ENCODE measurements around the gene SH3RF1.

Gene SH3RF1

DNA sequence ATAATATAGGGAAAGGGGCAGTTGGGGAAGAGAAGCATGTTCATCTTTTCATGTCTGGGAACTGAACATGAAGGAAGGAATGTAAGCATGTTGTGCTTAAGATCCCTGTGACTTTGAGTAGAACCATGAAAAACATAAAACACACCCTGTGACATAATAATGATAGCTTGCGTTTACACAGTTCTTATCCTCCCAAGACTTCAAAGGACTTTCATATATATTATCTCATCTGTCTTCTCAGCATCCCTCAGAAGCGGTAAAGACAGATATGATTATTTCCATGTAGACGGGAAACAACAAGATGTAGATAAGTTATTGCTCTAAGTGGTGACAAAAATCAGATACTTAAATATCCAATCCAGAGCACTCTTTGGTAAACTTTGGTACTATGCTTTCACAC is 3.3 kb upstream of the SH3RF1 start:
- DNase-seq, result no peak

DNA sequence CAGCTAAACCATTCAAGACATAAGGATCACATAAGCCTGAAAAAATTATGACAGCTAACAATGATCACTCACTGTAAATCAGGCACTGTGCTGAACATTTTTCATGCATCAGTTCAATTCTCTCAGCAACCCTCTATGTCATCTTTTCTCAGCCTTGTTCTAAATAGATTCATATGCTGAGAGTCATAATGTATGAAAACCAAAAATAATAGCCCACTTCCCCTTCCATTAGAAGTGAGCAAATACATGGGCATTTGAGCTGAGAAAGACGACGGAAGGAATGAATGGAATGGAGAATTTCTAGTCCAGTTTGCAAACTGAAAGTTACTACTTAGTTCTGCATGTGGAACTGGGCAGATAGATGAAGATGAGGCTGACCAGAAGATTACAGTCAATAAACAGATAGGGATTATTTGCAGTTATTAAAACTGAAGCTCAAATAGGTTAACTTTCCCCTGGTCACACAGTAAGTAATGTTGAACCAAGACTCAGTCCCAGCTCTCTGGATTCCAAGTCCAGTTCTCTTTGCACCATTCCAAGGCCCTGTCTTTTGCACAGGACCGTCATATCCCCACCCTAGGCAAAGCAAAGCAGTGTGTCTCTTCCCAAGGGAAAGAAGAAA is 1.6 kb upstream of the SH3RF1 start:
- DNase-seq, result no peak

DNA sequence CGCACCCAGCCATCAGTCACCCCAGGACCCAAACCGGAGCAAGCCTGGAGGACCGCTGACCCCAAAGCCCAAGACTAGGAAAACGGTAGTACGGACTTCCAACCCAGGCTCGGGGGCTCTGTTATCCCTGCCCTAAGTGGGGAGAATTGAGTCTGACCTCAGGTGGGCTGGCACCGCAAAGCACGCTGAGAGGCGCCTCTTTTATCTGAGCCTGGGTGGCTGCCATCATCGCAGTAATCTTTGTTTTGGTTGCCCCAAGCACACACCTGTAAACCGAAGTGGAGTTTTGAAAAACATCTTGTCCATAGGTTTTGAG is 894 bp upstream of the SH3RF1 start:
- no peak for DNase-seq

DNA sequence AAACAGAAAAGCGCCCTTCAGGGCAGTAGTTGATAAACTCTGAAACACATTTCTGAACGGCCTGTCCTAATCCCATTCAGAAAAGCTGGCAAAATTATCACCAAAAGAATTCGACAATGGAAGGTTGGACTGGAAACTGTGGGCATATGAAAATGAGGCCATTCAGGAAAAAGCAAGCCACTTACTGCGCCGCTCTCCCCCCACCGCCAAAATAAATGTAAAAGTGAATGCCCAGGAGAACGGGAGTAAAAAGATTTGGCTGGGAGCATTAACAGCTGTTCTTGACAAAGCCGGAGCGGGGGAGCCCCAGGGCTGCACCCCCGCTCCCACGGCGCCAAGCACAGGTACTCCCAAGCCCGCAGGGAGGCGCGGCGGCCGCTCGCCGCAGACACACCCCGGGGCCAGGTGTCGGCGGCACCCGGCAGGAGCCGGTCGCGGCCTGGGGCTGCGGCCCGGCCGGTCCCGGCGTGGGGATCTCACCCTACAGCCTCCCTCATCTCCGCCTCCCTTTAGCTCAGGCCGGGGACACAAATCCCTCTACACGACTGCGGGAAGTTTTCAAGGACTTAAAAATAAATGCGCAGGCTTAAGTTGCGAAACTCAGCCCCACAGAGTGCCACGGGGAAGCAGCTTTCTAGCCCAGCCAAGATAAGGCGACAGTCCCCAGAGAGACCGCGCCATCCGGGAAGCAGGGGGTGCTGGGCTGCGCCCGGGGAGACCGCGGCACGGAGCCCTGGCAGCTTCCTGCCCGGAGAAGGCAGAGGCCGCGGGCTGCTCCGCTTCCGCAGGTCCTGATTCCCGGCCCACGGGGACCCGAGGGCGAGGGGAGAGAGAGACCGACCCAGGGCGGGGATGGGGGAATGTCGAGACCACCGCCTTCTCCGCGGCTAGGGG is 593 bp downstream of the SH3RF1 start:
- DNase-seq, result no peak

DNA sequence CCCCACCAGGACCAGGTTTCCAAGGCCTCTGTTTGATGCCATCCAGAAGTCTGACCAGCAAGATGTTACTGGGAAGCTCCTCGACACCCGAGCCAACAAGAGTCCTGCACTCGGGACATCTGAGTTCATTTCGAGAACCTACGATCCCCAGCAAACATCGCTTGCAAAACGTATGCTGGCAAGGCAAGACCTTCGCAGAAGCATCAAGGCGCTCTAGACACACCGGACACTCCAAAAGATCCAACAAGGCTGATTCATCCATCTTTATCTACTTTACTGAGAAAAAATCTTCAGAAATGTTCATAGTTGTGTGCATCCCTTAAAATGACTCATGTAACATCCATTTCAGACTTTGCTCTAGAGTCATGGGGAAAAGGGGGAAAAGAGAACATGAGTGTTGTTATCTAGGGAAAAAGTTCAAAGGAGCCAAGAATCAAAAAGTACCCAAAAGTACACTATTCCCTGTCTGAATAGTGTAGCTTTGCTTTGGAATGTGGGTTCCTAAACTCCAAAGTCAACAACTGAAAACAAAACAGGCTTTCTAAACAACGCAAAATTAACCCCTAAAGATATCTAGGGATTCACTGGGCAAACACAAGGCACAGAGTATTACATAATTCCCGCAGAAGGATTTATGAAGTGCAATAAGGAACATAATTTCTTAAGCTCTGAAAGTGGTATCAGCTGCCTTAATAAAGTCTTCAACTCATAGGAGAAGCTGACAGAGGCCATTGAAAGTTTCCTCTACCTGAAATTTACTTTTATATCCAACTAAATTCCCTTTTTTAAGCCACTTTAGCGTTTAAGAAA is 1.6 kb downstream of the SH3RF1 start:
- DNase-seq, result no peak

DNA sequence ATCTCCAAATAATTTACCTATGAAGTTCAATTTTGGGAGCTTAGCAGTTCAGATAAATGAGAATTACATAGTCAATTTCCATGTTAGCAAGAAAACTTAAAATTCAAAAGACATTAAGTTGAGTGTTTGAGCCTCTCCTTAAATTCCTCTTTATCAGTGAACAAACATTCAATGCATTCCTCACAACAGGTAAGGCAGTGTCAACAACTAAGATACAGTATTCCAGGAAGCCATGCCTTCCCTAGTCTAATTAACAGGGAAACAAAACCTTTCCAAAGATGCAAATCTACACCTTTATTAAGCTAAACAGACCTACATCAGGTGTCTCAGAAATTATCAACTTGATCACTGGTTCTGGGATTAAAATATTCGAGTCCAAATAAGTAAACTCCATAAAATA is 3.7 kb downstream of the SH3RF1 start:
- DNase-seq, result no peak

DNA sequence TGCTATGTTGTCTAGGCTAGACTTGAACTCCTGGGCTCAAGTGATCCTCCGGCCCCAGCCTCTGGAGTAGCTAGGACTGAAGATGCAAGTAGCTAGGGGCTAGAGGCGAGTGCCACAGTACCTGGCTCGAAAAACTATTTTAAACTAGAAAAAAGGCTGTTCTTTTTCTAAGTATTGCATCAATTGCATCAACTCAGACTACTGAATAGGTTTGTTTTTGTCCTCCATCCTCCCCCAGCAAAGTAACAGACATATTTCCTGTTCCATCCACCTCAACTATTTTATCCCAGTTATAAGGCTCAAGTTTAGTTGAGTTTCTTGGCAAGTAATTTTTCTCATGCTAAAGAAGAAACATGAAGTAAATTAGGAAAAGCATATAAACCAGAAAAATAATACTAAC is 4.1 kb downstream of the SH3RF1 start:
- DNase-seq, result no peak

DNA sequence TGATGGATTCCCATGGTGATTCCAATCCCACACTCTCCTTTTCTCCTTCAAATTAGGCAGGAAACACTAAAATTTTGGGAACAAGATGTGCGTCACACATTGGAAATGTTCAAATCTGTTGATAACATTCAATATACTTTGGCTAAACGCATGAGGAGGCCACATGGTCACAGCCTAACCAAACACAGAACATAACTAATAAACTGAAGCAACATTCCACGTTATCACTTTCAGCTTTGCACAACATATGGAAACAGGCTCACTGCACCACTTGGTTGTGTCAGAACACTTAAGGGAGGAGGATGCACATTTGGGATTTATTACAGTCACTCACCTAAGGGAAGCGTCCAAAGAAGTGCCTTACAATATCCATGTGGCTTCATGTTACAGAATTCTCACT is 4.7 kb downstream of the SH3RF1 start:
- no peak for DNase-seq

DNA sequence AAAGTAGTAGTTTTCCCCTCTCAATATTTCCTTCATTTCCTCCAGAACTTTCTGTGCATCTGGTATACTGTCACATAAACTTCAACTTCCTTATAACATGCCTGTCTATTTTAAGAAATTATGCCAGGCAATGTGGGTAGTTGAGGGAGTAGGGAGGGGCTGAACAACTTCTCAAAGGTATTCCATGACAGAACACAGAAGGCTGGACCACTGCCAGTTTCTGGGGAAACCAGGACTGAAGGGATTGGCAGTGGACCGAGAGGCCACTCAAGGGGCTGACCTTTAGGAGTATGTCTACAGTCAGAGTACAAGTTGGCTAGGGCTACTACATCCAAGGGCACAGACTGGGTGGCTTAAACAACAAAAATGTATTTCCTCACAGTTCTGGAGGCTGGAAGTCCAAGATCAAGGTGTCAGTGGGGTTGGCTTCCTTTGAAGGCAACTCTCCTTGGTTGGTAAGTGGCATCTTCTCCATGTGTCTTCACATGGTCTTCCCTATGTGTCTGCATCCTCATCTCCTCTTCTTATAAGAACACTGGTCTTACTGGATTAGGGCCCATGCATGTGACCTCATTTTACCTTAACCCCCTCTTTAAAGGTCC is 6.9 kb downstream of the SH3RF1 start:
- DNase-seq, result no peak

DNA sequence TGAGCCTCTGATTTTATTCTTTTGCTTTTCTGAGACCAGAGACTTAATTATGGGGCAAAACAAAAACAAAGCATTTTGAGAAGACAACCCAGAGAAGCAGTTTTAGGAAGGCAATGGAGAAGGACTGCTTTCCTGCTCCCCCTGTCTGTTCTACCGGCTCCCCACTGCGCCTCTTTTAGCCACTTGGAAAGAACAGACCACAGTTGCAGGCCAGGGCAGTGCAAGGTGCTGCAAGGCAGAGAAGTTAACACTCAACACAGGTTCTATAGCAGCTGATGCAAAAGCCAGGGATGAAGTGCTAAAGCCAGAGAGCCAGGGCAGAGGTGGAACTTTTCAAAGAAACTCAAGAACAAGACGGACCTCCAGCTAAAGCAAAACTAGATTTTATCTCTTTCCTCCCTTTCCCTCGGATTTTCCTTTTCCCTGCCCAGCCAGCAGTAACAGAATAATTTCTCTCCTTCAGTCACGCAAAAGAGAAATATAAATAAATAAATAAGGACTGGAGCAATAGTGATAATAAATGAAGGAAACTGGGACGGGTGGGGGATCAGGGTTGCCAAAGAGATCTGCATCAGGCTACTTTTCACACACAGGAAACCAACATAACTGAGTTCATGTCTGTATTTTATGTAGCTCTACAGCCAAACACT is 10.4 kb downstream of the SH3RF1 start:
- no peak for DNase-seq

DNA sequence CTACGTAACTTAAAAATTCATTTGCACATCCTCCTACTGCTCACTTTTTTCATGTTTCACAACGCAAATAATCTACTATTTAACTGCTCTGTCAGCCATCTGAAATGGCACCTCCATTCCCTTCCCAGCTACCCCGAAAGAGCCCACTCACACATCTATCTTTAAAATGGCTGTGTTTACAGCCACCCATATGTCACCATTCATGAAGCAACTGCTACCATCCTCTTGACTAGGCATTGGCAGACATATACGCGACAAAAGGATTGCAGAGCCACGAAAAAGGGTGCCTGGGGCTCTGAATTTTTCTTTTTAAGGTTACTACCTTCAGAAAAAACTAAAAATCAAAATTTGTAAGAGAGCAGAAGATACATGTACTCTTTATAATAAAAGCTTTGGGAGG is 11.5 kb downstream of the SH3RF1 start:
- DNase-seq, result no peak

DNA sequence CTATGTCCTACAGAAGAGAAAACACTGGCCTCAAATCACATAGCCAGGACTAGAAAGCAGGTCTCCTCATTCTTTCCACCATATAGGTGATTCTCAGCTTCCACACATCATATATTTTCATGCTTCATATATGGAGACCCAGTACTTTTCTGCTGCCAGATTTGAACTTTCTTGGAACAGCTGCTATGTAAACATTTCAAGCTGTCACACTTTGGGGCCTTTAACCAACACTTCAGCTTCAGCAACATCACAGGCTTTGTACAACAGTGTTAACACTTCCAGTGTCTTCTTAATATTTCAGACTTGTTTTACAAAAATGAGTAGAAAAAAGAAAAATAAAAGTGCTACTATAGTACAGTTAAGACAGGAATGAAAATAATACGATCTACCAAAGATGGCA is 12.6 kb downstream of the SH3RF1 start:
- no peak for DNase-seq

DNA sequence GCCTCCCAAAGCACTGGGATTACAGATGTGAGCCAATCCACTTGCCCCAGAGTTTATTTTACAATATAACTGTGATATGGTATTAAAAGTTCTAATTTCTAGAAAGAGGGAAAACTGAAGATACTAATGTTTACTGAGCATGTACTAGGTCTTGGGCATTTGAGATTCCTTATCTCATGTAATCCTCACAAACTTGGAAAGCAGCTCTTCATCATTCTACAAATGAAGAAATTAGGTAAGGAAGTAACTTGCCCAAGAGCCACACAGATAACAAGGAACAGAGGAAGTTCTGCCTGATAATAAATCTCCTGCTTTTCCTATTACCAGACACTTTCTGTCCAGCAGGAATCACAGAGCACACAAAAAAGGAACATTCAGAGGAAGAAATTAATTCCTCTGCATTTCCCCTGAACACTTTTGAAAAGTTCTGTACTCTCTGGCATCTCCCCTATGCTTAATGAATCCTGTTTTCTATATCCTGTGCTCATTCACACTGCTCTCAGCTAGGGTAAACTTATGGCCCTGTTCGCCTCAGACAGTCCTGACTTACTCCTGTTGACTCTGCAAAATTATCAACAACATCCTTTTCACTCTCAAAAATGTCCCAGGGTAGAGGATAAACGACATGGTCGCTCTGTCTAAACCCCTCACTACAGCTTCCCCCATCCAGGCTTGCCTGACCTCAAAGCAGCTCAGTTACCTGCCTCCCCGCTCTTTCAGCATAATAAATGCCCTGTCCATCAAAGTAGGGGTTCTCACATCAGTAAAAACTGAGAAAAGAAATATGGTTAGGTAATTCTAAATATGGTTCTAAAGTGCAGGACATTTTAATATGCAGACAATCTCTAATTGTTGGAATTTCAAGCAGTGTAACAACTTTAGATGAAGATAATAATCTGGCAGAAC is 13.6 kb downstream of the SH3RF1 start:
- no peak for DNase-seq

DNA sequence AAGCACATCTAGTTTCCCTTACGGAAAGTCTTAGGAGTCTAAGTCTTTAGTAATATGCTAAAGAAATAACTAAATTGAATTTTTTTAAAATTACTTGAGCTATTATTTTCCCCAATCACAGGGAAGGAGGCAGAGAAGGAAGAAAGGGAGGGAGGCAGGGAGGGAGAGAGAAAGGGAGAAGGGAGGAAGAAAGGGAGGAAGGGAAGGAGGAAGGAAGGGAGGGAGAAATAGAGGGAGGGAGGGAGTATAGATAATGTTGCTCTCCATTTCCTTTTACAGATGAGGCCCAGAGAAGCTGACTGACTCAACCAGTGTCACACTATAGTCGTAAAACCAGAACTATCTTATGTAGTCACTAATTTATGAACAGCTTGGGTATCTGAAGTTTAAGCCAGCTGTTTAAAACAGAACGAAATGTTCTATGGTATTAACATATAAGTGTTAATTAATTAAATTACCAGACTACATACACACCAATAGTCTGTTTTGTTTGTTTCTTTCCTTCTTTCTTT is 14.6 kb downstream of the SH3RF1 start:
- DNase-seq, result no peak

DNA sequence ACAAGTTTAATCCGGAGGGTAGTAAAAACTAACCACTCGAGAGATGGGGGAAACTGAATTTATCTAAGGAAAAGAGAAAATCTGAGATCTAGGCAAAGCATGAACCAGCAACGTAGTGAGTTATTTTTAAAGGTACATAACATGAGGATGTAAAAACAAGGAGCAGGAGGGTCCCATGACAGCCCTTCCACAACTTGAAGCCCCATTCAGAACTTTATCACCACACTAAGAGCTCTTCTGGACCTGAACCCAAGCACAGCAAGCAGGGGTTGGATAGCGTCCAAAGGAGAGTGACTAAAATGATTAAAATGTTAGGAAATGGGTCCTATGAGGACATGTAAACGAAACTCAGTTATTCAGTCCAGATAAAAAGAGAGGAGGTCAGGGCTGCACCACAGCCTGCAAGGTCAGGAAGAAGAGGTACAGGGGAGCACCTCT is 16.2 kb downstream of the SH3RF1 start:
- DNase-seq, result no peak

DNA sequence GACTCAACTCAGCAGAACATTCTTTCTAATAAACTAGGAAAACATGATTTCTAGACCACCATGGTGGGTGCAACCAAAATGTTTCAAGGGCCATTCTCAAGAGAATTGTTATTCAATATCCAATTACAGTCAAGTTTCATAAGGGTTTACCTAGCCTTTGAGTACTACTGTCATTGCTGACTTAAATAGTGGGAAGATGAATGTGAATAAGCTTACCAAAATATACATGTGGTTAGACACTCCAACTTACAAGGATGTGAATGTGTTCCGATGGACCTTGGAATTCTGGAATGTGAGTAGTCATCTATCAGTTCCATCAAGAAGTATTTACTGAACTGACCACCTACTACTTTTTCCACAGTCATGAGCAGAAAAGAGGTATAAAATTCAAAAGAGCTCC is 16.9 kb downstream of the SH3RF1 start:
- DNase-seq, result no peak

DNA sequence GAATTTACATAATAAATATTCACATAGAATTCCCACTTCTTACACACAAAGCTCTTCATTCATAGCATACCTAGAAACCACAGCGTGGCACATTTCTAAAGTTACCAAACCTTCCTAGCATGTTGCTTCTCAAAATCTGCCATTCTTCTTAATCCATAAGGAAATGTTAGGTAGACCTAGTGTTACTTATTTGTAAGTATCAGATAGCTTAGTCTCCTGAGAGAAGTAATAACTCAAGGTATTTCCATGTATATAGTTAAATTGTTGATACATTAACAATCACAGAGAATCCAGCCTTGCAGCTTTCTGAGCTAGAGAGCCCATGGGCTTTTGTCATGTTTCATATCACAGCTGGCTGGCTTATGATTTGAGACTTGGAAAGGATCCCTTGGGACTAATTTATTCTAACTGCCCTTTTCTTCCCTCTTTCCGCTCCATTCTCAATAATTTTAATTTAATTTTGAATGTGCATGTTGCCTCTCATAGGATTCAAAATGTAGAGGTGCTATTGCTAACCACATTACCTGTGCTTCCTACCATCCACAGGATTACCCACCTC is 17.6 kb downstream of the SH3RF1 start:
- no peak for DNase-seq

DNA sequence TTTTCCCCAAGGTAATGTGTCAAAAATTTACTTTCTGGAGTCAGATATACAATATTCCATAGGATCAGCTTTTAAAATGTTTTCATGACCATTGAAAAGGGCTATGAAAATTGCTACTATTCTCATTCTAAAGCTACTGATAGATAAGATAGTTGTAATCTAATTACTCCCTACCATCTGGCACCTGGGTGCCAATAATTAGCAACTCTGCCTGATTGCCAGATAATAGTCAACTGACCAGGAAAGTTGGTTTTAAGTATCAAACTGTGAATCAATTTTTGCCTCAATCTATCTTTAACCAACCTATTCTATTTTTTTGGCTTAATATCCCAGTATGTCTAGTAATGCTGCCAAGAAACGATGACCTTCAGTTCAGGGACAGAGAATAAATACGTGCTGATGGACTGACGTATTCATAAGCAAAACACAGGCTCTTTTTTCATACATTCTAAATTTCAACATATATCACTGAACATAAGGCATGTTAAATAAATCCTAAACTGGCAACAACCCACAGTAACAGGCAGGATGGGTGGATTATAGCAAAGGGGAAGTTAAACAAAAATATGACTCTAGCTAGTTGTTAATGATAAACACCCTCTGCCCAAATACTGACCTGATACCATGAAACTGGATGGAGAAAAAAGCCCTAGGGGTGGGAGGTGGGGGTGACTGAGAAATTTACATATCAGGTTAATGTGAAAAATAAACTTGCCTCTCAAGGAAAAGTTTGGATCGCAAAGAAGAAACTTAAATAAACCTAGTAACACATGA is 18.2 kb downstream of the SH3RF1 start:
- DNase-seq, result no peak

DNA sequence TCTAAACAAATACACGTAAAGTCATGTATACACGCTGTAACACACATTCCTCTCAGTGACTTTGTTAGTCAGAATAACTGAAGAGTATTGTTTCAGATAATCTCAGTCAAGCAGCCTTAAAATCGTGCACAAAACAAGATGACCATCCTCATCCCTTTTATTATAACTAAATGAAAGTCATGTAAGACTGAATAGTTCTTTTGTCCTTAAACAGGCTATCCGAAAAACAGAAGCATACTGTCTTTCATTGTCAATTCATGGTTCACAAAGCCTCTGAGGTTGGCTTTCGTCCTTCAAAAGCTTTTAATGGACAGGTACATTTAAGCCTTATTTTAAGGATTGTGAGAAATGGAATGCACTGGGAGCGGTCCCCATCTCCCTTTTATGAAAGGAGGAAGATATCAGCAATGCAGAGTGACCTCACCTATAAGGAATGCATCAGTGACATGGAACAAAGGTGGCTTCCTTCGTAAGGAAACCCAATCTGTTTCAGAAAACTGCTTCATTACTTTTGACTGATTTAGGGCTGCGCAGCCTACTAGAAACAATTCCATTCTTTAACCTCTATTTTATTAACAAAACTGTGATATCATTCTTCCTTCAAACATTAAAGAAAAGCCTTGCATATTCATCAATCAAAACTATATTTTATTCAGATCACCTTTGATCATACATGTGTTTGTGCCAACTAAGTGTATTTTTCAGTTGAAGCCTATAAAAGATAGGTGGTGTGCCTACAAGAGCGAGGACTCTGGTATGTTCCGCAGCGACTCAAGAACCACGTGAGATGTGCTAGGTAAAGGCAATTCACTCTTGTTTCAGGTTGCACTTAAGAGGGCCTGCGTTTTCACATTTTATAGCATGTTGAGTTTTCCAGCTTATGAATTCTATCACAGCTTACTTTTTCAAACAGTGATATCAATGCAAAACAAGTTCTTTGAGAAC is 19.2 kb downstream of the SH3RF1 start:
- DNase-seq, result no peak
